Astrocyte (in vitro differentiated cells and primary cell): ENCODE data around the gene SNCB.

Experiments used
- EZH2 ChIP-seq: IDR thresholded peaks from 2 replicates; pipeline ENCODE4 v1.6.1; 2012; ENCODE audit warnings: mild to moderate bottlenecking, low read length, inconsistent platforms; ENCODE audit not compliant: insufficient read depth
- TF ChIP-seq, protein P1 (sequence below): IDR thresholded peaks from 2 replicates; pipeline ENCODE4 v1.5.1; 2011; ENCODE audit warnings: low read depth, mild to moderate bottlenecking, inconsistent platforms, low read length, moderate library complexity; ENCODE audit not compliant: insufficient read depth

DNA sequence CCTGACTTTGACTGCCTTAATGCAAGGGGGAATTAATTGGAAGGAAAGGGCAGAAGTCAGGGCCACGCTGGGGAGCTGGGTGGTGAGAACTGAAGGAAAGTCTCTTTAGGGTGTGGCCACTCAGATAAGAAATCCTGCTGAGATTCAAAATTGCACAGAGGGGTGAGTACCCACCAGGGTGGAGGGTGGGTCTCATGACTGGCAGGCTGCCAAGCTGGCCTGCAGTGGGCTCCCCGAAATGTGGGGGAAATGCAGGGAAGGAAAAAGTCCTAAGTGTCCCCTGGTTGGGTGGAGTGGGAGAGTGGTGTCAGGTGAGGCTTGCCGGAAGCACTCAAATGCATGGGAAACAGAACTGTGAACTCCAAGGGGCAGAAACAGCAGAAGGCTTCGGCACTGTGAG is 41.1 kb upstream of the SNCB start:
- TF ChIP-seq, protein P1, sequence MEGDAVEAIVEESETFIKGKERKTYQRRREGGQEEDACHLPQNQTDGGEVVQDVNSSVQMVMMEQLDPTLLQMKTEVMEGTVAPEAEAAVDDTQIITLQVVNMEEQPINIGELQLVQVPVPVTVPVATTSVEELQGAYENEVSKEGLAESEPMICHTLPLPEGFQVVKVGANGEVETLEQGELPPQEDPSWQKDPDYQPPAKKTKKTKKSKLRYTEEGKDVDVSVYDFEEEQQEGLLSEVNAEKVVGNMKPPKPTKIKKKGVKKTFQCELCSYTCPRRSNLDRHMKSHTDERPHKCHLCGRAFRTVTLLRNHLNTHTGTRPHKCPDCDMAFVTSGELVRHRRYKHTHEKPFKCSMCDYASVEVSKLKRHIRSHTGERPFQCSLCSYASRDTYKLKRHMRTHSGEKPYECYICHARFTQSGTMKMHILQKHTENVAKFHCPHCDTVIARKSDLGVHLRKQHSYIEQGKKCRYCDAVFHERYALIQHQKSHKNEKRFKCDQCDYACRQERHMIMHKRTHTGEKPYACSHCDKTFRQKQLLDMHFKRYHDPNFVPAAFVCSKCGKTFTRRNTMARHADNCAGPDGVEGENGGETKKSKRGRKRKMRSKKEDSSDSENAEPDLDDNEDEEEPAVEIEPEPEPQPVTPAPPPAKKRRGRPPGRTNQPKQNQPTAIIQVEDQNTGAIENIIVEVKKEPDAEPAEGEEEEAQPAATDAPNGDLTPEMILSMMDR, result no peak
- no peak for TF ChIP-seq EZH2
